Measurements from ENCODE around the gene SLC35E2B. TPM values are rescaled to one million over a fixed set of nuclear protein-coding genes. Genes with fewer than 3 reads are reported as not detected.

The SLC35E2B gene
- total RNA-seq, 2 experiments from 2014 or later = 21.9 to 23.8 TPM

DNA sequence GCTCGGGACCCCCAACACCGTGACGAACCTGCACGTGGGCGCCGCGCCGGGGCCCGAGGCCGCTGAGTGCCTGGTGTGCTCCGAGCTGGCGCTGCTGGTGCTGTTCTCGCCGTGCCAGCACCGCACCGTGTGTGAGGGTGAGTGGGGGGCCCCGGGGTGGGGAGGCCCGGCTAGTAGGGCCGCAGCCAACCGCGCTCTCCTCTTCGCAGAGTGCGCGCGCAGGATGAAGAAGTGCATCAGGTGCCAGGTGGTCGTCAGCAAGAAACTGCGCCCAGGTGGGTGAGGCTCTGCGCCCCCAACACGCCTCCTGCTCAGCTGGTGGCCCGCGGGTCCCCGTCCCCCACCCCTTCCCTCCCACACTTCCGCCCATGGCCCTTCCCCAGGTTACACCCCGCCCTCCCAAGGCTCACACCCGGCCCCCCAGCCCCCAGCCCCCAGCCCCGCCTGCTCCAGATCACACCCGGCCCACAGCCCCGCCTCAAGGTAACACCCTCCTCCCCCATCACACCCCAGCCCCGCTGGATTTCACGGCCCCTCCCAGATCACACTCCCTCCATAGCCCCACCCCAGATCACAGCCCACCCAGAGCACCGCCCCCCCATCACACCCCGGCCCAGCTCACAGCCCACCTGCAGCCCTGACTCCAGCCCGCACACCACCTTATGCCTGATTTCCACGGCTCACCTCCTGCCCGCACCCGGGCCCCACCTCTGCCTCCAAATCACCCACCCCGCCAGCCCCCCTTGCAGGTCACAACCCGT lies 63.0 kb downstream of the SLC35E2B start:
- peaks cover 11% of the 10 kb centered on the region for H3K4me1 Mint-ChIP-seq (ENCODE audit: low read depth)
- H3K27me3 Mint-ChIP-seq = peaks cover 4% of the 10 kb centered on the region
- intact Hi-C loops (cut with micrococcal nuclease) = no loop called here
- H3K9me3 Mint-ChIP-seq = no peaks in the 10 kb centered on the region
- peak; percentile 83 for DNase-seq
- CTCF ChIA-PET = interaction anchor here (0.7 to 1.8 kb wide), 6 partner anchors 15 to 71 kb away, joined by 3 to 10 read pairs (median 4); partner anchors contain the start of gene MIB2
- peaks cover 2% of the 10 kb centered on the region for H3K36me3 Mint-ChIP-seq (ENCODE audit: low read depth)
- no peak for TF ChIP-seq CTCF (IDR thresholded peaks at IDR 0.05)
- peak overlapping the region; percentile 79 for H3K4me3 Mint-ChIP-seq
- H3K27ac Mint-ChIP-seq = peak overlapping the region; percentile 80
- ATAC-seq = peak; percentile 65
- POLR2A ChIA-PET = interaction anchor here (1.1 to 4.0 kb wide), 4 partner anchors 12 to 285 kb away, joined by 3 to 46 read pairs (median 4); partner anchors contain the start of genes CALML6 and MIB2

- Mint-ChIP-seq H3K27ac (no peak overlapping the region), H3K9me3 (no peaks in the 10 kb centered on the region), H3K36me3 (ENCODE audit: low read depth) (peaks cover 2% of the 10 kb centered on the region), H3K4me1 (ENCODE audit: low read depth) (peaks cover 11% of the 10 kb centered on the region), H3K27me3 (peaks cover 4% of the 10 kb centered on the region), H3K4me3 (peak overlapping the region; percentile 56)
- CTCF ChIA-PET = interaction anchor here (0.7 to 1.3 kb wide), 5 partner anchors 23 to 70 kb away, joined by 3 to 4 read pairs (median 3); no protein-coding TSS in a partner anchor
- ATAC-seq (peak; percentile 26), DNase-seq (peak; percentile 68)
- POLR2A ChIA-PET = interaction anchor here (1.0 to 4.0 kb wide), 4 partner anchors 12 to 59 kb away, joined by 3 to 46 read pairs (median 4); partner anchors contain the start of gene MIB2
- no peak for TF ChIP-seq CTCF (IDR thresholded peaks at IDR 0.05)
- intact Hi-C loops (cut with micrococcal nuclease) = no loop called here
Measured at GRCh38 chr1:1628754-1629429, 63.7 kb downstream of the SLC35E2B start.

GRCh38 chr1:1627829-1628753 lies 64.5 kb downstream of the SLC35E2B start:
- H3K4me1 Mint-ChIP-seq (ENCODE audit: low read depth) = peaks cover 11% of the 10 kb centered on the region

GRCh38 chr1:1627261-1627828 lies 65.2 kb downstream of the SLC35E2B start:
- intact Hi-C loops (cut with micrococcal nuclease) = no loop called here
- ChIA-PET POLR2A (no interaction called here), CTCF (no interaction called here)

More at GRCh38 chr1:1627829-1628753, 64.5 kb downstream of the SLC35E2B start:
- no peak for ATAC-seq
- DNase-seq = no peak
- POLR2A ChIA-PET = interaction anchor here (1.0 to 4.0 kb wide), 3 partner anchors 11 to 50 kb away, joined by 3 to 46 read pairs (median 4); partner anchors contain the start of gene MIB2
- CTCF ChIA-PET = interaction anchor here (0.8 to 1.0 kb wide), 2 partner anchors 24 to 30 kb away, joined by 3 to 4 read pairs; no protein-coding TSS in a partner anchor
- Mint-ChIP-seq H3K4me3 (peak overlapping the region; percentile 56), H3K27me3 (peaks cover 4% of the 10 kb centered on the region), H3K27ac (no peak overlapping the region), H3K9me3 (no peaks in the 10 kb centered on the region), H3K36me3 (ENCODE audit: low read depth) (peaks cover 2% of the 10 kb centered on the region)
- intact Hi-C loops (cut with micrococcal nuclease) = no loop called here
- no peak for TF ChIP-seq CTCF (IDR thresholded peaks at IDR 0.05)

More at GRCh38 chr1:1627261-1627828, 65.2 kb downstream of the SLC35E2B start:
- Mint-ChIP-seq H3K4me3 (no peak overlapping the region), H3K9me3 (no peaks in the 10 kb centered on the region), H3K36me3 (ENCODE audit: low read depth) (peaks cover 2% of the 10 kb centered on the region), H3K27me3 (peaks cover 4% of the 10 kb centered on the region), H3K27ac (no peak overlapping the region), H3K4me1 (ENCODE audit: low read depth) (peaks cover 11% of the 10 kb centered on the region)
- DNase-seq (no peak), ATAC-seq (no peak)
- TF ChIP-seq CTCF (IDR thresholded peaks at IDR 0.05) = no peak

Measured in activated CD8-positive, alpha-beta T cell treated with anti-CD3 and anti-CD28 coated beads for 36 hours (primary cell).